Calu3 (cell line): ENCODE data around the gene SUPT6H. TPM values are rescaled to one million over a fixed set of nuclear protein-coding genes. Genes with fewer than 3 reads are reported as not detected.

Experiments used
- BruUV-seq: library from RNA; stranded (reverse); fragments of 400-500 nt; replicated peaks from 2 replicates; lab custom pipeline; 2021; lab: Mats Ljungman, UMichigan
- CTCF ChIA-PET: fragments of 300-600 bp; sonication (Branson Sonifier 250); formaldehyde crosslinking; loops from one replicate; lab custom pipeline; 2022; ENCODE audit warnings: antibody characterized with exemption; lab: Charles Lee
- DNase-seq: peaks from one replicate; pipeline ENCODE4 v3.0.0; 2022
- H3K27ac Mint-ChIP-seq: one replicate; pipeline ENCODE4 v1.8.0; 2022; ENCODE audit warnings: mixed read lengths; ENCODE audit not compliant: unreplicated experiment
- H3K27me3 Mint-ChIP-seq: one replicate; pipeline ENCODE4 v1.8.0; 2022; ENCODE audit warnings: mixed read lengths; ENCODE audit not compliant: unreplicated experiment
- H3K36me3 Mint-ChIP-seq: one replicate; pipeline ENCODE4 v1.8.0; 2022; ENCODE audit warnings: mild to moderate bottlenecking, moderate library complexity, mixed read lengths; ENCODE audit not compliant: insufficient read depth, unreplicated experiment
- H3K4me1 Mint-ChIP-seq: one replicate; pipeline ENCODE4 v1.8.0; 2022; ENCODE audit warnings: mild to moderate bottlenecking, low read depth, mixed read lengths; ENCODE audit not compliant: unreplicated experiment
- H3K4me3 Mint-ChIP-seq: one replicate; pipeline ENCODE4 v1.8.0; 2022; ENCODE audit warnings: mild to moderate bottlenecking, low read depth, moderate library complexity, mixed read lengths; ENCODE audit not compliant: unreplicated experiment
- H3K9me3 Mint-ChIP-seq: one replicate; pipeline ENCODE4 v1.8.0; 2022; ENCODE audit warnings: low read depth, mixed read lengths; ENCODE audit not compliant: unreplicated experiment
- CTCF ChIP-seq: fragments of 200-600 bp; IDR thresholded peaks from one replicate; pipeline ENCODE4 v1.8.0; 2022; ENCODE audit warnings: antibody characterized with exemption; ENCODE audit not compliant: unreplicated experiment
- intact Hi-C: fragments of 100-400 bp; cut with micrococcal nuclease; formaldehyde crosslinking; loops from one replicate; pipeline ENCODE4 v1.10.0; 2022; ENCODE audit not compliant: unreplicated experiment
- total RNA-seq: library from RNA; stranded (reverse); gene quantifications from 2 replicates; pipeline ENCODE4 v1.2.3, GENCODE V29; 2022

Gene SUPT6H
- total RNA-seq, 1 experiment from 2014 or later, result 107 TPM

DNA sequence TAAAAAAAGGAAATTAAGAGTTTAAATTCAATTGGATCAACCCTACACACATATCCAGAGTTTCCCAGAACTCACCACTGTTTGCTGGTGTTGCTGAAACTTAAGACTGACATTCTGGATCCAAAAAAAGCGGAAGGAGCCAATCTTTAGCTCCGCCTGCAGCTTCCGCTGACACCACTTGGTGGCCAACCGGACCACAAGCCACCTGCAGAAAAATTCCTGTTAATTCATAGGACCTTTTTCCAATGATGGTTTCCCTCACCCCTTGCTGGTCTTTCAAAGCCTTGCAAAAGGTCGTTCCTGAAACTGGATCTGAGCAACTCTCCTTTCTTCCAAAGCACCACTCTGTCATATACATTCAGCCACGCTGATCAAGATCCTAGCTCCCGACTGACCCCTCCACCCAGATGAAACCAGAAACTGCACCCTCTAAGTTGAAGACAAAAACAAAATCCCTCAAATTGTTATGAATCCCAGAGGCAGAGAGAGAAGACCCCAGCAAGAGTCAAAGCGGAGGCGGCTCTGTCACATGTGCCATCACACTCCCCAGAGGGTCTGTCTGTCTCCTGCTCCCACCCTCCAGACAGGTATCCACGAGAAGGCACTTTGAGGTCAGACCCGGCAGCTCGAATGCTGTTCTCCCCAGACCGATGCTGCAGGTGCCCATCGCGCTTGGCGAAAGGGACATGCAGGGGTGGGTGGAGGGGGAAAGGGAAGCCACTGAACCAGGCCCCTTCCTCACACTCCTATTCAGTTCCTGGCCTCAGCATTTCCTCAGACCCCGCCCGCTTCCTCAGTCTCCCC is 17.8 kb upstream of the SUPT6H start:
- Mint-ChIP-seq H3K27ac (peak overlapping the region; percentile 93), H3K4me3 (peak overlapping the region; percentile 97), H3K9me3 (no peaks in the 10 kb centered on the region), H3K27me3 (no peaks in the 10 kb centered on the region), H3K36me3 (peaks cover 75% of the 10 kb centered on the region), H3K4me1 (peaks cover 38% of the 10 kb centered on the region)
- intact Hi-C loops, result loop anchor here (10.0 kb wide), 1 partner anchor 51 kb away; no protein-coding TSS in a partner anchor
- CTCF ChIA-PET, result interaction anchor here (0.5 to 2.0 kb wide), 10 partner anchors 10 to 654 kb away, joined by 3 to 6 read pairs (median 4); partner anchors contain the start of genes SDF2 and SUPT6H
- TF ChIP-seq CTCF, result peak; percentile 19
- DNase-seq, result peak; percentile 57
- no TSS peak for BruUV-seq

- intact Hi-C loops, result loop anchor here (10.0 kb wide), 1 partner anchor 50 kb away; no protein-coding TSS in a partner anchor
- peaks cover 72% of the 10 kb centered on the region for H3K36me3 Mint-ChIP-seq
- CTCF ChIA-PET, result interaction anchor here (0.5 to 2.0 kb wide), 9 partner anchors 10 to 653 kb away, joined by 3 to 6 read pairs (median 4); partner anchors contain the start of genes RPL23A, SDF2 and SUPT6H
These were observed 17.0 kb upstream of the SUPT6H start, which contains the start of gene BLTP2 for GRCh38 chr17:28644787-28645575. Gene BLTP2 (minus strand): TSS chr17:28645158. CDS start chr17:28645056, 102 bp downstream.

DNA sequence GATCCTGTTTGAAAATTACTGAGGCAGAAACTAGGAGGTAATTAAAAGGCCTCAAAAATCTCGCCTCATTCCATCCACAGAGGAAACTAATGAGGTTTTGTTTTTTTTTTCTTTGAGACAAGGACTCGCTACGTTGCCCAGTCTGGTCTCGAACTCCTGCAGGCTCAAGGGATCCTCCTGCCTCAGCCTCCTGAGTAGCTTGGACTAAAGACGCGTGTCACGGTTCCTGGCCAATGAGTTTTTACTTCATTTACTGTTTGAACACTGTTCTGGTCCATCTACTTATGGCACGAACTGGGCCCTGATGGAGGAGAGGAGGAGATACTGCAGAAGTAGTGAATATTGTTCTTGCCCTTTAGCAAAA is 16.4 kb upstream of the SUPT6H start:
- TSS peak; percentile 95 for BruUV-seq
- no peaks in the 10 kb centered on the region for H3K27me3 Mint-ChIP-seq
- no peak for DNase-seq
- peak overlapping the region; percentile 97 for H3K4me3 Mint-ChIP-seq
- intact Hi-C loops, result loop anchor here (10.0 kb wide), 1 partner anchor 49 kb away; no protein-coding TSS in a partner anchor
- H3K36me3 Mint-ChIP-seq, result peaks cover 72% of the 10 kb centered on the region
- CTCF ChIA-PET, result interaction anchor here (0.5 to 2.0 kb wide), 8 partner anchors 11 to 540 kb away, joined by 3 to 6 read pairs (median 4); partner anchors contain the start of genes RPL23A, SDF2 and SUPT6H
- H3K9me3 Mint-ChIP-seq, result no peaks in the 10 kb centered on the region
- H3K27ac Mint-ChIP-seq, result peak overlapping the region; percentile 33
- TF ChIP-seq CTCF, result no peak
- H3K4me1 Mint-ChIP-seq, result peaks cover 38% of the 10 kb centered on the region

More at GRCh38 chr17:28644787-28645575, 17.0 kb upstream of the SUPT6H start, which contains the start of gene BLTP2:
- H3K4me3 Mint-ChIP-seq, result peak within 1 kb of the TSS; percentile 97
- no peaks in the 10 kb centered on the region for H3K27me3 Mint-ChIP-seq
- no peak for TF ChIP-seq CTCF
- DNase-seq, result peak; percentile 95
- peak within 1 kb of the TSS; percentile 93 for H3K27ac Mint-ChIP-seq
- no TSS peak for BruUV-seq
- H3K4me1 Mint-ChIP-seq, result peaks cover 38% of the 10 kb centered on the region
- no peaks in the 10 kb centered on the region for H3K9me3 Mint-ChIP-seq
